A549 (cell line): Measurements from ENCODE around the gene RNF14. TPM values are rescaled to one million over a fixed set of nuclear protein-coding genes. Genes with fewer than 3 reads are reported as not detected.
A peak's percentile ranks its signal among the peaks of the same experiment; 100 is the strongest.

ENCODE experiments used
- ATAC-seq, 2 experiments: fragments of 200-7000 bp in 1 of 2; fragments of >200 bp in 1 of 2; cut with Nextera tagmentation in 1 of 2; cut with Tn5 transposase in 1 of 2; 3 replicates each; pipeline versions ENCODE4 v1.8.0 to v1.9.1; 2018 to 2020; ENCODE audit warnings: mild to moderate bottlenecking in 1 of 2, moderate library complexity in 1 of 2
- CTCF ChIA-PET: fragments of 300-600 bp; sonication (Branson Sonifier 250); formaldehyde crosslinking; extraction: SDS; loops from one replicate; lab custom pipeline; 2021; ENCODE audit warnings: antibody characterized with exemption, inconsistent platforms; lab: Yijun Ruan, JAX
- POLR2A ChIA-PET: fragments of 350-600 bp; formaldehyde crosslinking; extraction: SDS; loops from one replicate; lab custom pipeline; 2021; ENCODE audit warnings: antibody characterized with exemption, inconsistent platforms; lab: Yijun Ruan, JAX
- DNase-seq, 2 experiments: peaks; one replicate each; pipeline versions ENCODE4 v3.0.0 to v3.0.0-alpha.2; 2011 to 2016; ENCODE audit warnings: low read depth in 1 of 2, low spot score in 1 of 2
- FAIRE-seq: peaks from 2 replicates; lab custom pipeline; 2011; peaks lifted over from hg19 to GRCh38; lab: Jason Lieb, UNC
- H3K27ac ChIP-seq, 2 experiments: fragments of >200 bp; sonication (Bioruptor Twin); formaldehyde crosslinking; 3 replicates each; pipeline ENCODE4 v1.5.1; 2016 to 2017
- H3K4me1 ChIP-seq: fragments of >200 bp; sonication (Bioruptor Twin); formaldehyde crosslinking; 3 replicates; pipeline ENCODE4 v1.6.1; 2016
- H3K4me2 ChIP-seq: fragments of >200 bp; sonication (Bioruptor Twin); formaldehyde crosslinking; 3 replicates; pipeline ENCODE4 v1.6.1; 2016
- H3K4me3 ChIP-seq: fragments of >200 bp; sonication (Bioruptor Twin); formaldehyde crosslinking; 3 replicates; pipeline ENCODE4 v1.5.1; 2016
- H3K9me3 ChIP-seq: fragments of >200 bp; sonication (Bioruptor Twin); formaldehyde crosslinking; 3 replicates; pipeline ENCODE4 v1.6.1; 2016
- ATOH8 ChIP-seq: fragments of 250-450 bp; sonication (Bioruptor Pico); IDR thresholded peaks from 2 replicates; pipeline ENCODE4 v1.5.0; 2020; ENCODE audit warnings: low read depth, mild to moderate bottlenecking, moderate library complexity
- CBX2 ChIP-seq: fragments of 200-600 bp; sonication (generic); IDR thresholded peaks from 2 replicates; pipeline ENCODE4 v1.6.1; 2016; ENCODE audit warnings: low read depth, mild to moderate bottlenecking, borderline replicate concordance
- CBX8 ChIP-seq: fragments of 200-600 bp; sonication (generic); IDR thresholded peaks from 2 replicates; pipeline ENCODE4 v1.6.1; 2016
- CEBPB ChIP-seq, 2 experiments: fragments of >200 bp in 1 of 2; sonication (Bioruptor Twin) in 1 of 2; formaldehyde crosslinking in 1 of 2; IDR thresholded peaks; 2 replicates each; pipeline ENCODE4 v1.6.1; 2012 to 2016
- EP300 ChIP-seq, 2 experiments: fragments of >200 bp; sonication (Bioruptor Twin); formaldehyde crosslinking; IDR thresholded peaks; 2 replicates in 1 of 2; 3 replicates in 1 of 2; pipeline ENCODE4 v1.6.1; 2016 to 2017
- ESRRA ChIP-seq: fragments of 150-350 bp; IDR thresholded peaks from 2 replicates; pipeline ENCODE4 v1.6.1; 2014; ENCODE audit warnings: mild to moderate bottlenecking, low read length, borderline replicate concordance
- FOSL2 ChIP-seq, 2 experiments: fragments of 450-650 bp in 1 of 2; fragments of >200 bp in 1 of 2; sonication (Bioruptor Twin) in 1 of 2; formaldehyde crosslinking; IDR thresholded peaks; 2 replicates each; pipeline versions ENCODE4 v1.5.0 to v1.6.1; 2016 to 2020; ENCODE audit warnings: mild to moderate bottlenecking in 1 of 2, moderate library complexity in 1 of 2
- FOXS1 ChIP-seq: fragments of 250-450 bp; sonication (Bioruptor Pico); IDR thresholded peaks from 2 replicates; pipeline ENCODE4 v1.5.0; 2020; ENCODE audit warnings: mild to moderate bottlenecking, moderate library complexity
- GATA3 ChIP-seq: IDR thresholded peaks from 2 replicates; pipeline ENCODE4 v1.6.1; 2012; ENCODE audit warnings: borderline replicate concordance
- HEYL ChIP-seq: fragments of 250-450 bp; sonication (Bioruptor Pico); IDR thresholded peaks from 2 replicates; pipeline ENCODE4 v1.8.0; 2021; ENCODE audit warnings: mild to moderate bottlenecking, moderate library complexity
- JUN ChIP-seq, 2 experiments: fragments of >200 bp; sonication (Bioruptor Twin); formaldehyde crosslinking; IDR thresholded peaks; 2 replicates in 1 of 2; 3 replicates in 1 of 2; pipeline ENCODE4 v1.6.1; 2016 to 2017
- JUNB ChIP-seq: fragments of >200 bp; sonication (Bioruptor Twin); formaldehyde crosslinking; IDR thresholded peaks from 2 replicates; pipeline ENCODE4 v1.6.1; 2016
- KDM1A ChIP-seq: fragments of 200-600 bp; sonication (generic); IDR thresholded peaks from 2 replicates; pipeline ENCODE4 v1.6.1; 2016; ENCODE audit warnings: low read depth, mild to moderate bottlenecking
- KDM5A ChIP-seq: fragments of 200-600 bp; sonication (generic); IDR thresholded peaks from 2 replicates; pipeline ENCODE4 v1.6.1; 2016; ENCODE audit warnings: antibody characterized with exemption, mild to moderate bottlenecking
- MAZ ChIP-seq: fragments of 150-350 bp; IDR thresholded peaks from 2 replicates; pipeline ENCODE4 v1.6.1; 2014; ENCODE audit warnings: antibody characterized with exemption, low read depth, low read length, borderline replicate concordance
- MYC ChIP-seq: IDR thresholded peaks from 2 replicates; pipeline ENCODE4 v1.6.1; 2012; ENCODE audit warnings: mild to moderate bottlenecking, inconsistent platforms, low read length, improper control_type of control experiment, borderline replicate concordance
- NR3C1 ChIP-seq: fragments of >200 bp; sonication (Bioruptor Twin); formaldehyde crosslinking; IDR thresholded peaks from 3 replicates; pipeline ENCODE4 v1.6.1; 2017
- PHF8 ChIP-seq: fragments of 200-600 bp; sonication (generic); IDR thresholded peaks from 2 replicates; pipeline ENCODE4 v1.6.1; 2016; ENCODE audit warnings: low read depth, mild to moderate bottlenecking, antibody characterized with exemption, moderate library complexity, borderline replicate concordance
- POLR2A ChIP-seq: IDR thresholded peaks from 2 replicates; pipeline ENCODE4 v1.6.1; 2012; ENCODE audit warnings: mild to moderate bottlenecking, low read length
- POLR2AphosphoS2 ChIP-seq: conservative IDR thresholded peaks from 2 replicates; pipeline ENCODE4 v1.6.1; 2012; ENCODE audit warnings: low read length, improper control_type of control experiment, inconsistent platforms
- RCOR1 ChIP-seq: fragments of 150-350 bp; IDR thresholded peaks from 2 replicates; pipeline ENCODE4 v1.6.1; 2014; ENCODE audit warnings: antibody characterized with exemption, low read length, low read depth
- RFX5 ChIP-seq: fragments of 450-650 bp; IDR thresholded peaks from 2 replicates; pipeline ENCODE4 v1.7.1; 2014; ENCODE audit warnings: antibody characterized with exemption, mild to moderate bottlenecking, moderate library complexity
- RNF2 ChIP-seq: fragments of 200-600 bp; sonication (generic); IDR thresholded peaks from 2 replicates; pipeline ENCODE4 v1.6.1; 2016; ENCODE audit warnings: low read depth, mild to moderate bottlenecking, antibody characterized with exemption, moderate library complexity, borderline replicate concordance
- TP53 ChIP-seq: fragments of 250-450 bp; sonication (Bioruptor Pico); IDR thresholded peaks from 2 replicates; pipeline ENCODE4 v1.5.0; 2021; ENCODE audit warnings: mild to moderate bottlenecking, moderate library complexity
- WGBS: methylation state at CpG from one replicate; pipeline ENCODE4 v1.1.6; 2017; ENCODE audit errors: missing lambda C conversion rate; 5-methylcytosine and 5-hydroxymethylcytosine counted together
- polyA plus RNA-seq, 4 experiments: library from polyadenylated mRNA; depleted of rRNA in 3 of 4; stranded (reverse); fragments of >200 nt; fragmentation: RNase III in 1 of 4; extraction: RNeasy Plus Mini Kit Qiagen cat#74134 plus additional on column Dnase treatment in 1 of 4; gene quantifications; 2 replicates in 3 of 4; 3 replicates in 1 of 4; pipeline ENCODE4 v1.2.3, GENCODE V29; 2011 to 2017
- TF ChIP-seq, protein P1 (sequence below): fragments of 250-450 bp; sonication (Bioruptor Pico); IDR thresholded peaks from 2 replicates; pipeline ENCODE4 v1.5.0; 2021; ENCODE audit warnings: mild to moderate bottlenecking, moderate library complexity, borderline replicate concordance
- TF ChIP-seq, protein P2 (sequence below): IDR thresholded peaks from 2 replicates; pipeline ENCODE4 v1.6.1; 2012
- TF ChIP-seq, protein P3 (sequence below): fragments of >200 bp; sonication (Bioruptor Twin); formaldehyde crosslinking; IDR thresholded peaks from 3 replicates; pipeline ENCODE4 v1.6.1; 2016

The RNF14 gene
- polyA plus RNA-seq, 2 of the 4 experiments (the other 2 are of a cell fraction) = 43.2 to 47.4 TPM

DNA sequence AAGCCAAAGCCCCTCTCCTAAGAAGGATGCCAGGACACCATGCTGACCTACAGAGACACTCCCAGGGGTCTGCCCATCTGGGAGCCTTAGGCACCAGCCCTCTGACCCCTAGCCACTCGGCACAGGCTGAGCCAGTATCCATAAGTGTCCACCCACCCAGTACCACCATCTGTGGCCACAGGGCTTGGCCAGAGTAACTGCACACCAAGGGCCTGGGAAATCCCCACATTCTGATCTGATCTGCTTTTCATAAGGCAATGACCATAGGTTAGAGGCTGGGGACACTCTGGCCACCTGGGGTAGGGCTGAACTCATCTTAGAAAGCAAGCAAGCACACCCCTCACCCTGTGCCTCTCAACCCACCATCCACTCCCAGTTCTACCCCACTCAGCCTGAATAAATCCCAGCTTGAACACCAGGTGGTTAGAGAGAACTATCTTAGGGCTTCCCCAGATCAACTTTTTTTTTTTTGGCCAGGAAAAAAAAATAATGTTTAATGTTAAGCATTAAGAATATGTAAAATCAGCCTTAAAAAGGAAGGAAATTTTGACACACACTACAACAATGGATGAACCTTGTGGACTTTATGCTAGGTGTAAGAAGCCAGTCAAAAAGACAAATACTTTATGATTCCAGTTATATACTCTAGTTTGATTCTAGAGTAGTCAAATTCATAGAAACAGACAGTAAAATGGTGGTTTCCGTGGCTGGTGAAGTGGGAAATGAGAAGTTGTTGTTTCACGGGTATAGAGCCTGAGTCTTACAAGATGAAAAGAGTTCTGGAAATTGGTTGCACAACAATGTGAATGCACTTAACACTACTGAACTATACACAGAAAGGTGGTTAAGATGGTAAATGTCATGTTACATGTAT is 37.7 kb downstream of the RNF14 start:
- no peak for FAIRE-seq
- no peaks in the 10 kb centered on the region for H3K9me3 ChIP-seq
- CTCF ChIA-PET = interaction anchor here (0.6 to 13.0 kb wide), 6 partner anchors 8 to 545 kb away, joined by 3 to 97 read pairs (median 4); partner anchors contain the start of gene RNF14
- no peak overlapping the region for H3K4me2 ChIP-seq
- TF ChIP-seq, protein P1, sequence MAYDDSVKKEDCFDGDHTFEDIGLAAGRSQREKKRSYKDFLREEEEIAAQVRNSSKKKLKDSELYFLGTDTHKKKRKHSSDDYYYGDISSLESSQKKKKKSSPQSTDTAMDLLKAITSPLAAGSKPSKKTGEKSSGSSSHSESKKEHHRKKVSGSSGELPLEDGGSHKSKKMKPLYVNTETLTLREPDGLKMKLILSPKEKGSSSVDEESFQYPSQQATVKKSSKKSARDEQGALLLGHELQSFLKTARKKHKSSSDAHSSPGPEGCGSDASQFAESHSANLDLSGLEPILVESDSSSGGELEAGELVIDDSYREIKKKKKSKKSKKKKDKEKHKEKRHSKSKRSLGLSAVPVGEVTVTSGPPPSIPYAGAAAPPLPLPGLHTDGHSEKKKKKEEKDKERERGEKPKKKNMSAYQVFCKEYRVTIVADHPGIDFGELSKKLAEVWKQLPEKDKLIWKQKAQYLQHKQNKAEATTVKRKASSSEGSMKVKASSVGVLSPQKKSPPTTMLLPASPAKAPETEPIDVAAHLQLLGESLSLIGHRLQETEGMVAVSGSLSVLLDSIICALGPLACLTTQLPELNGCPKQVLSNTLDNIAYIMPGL (CRISPR knock-in tag) = no peak
- TF ChIP-seq NR3C1 (no peak), MYC (no peak), EP300 (IDR thresholded peaks at IDR 0.05) (no peak), RNF2 (no peak), CEBPB (IDR thresholded peaks at IDR 0.05) (no peak), FOXS1 (CRISPR knock-in tag) (no peak), MAZ (no peak), JUN (IDR thresholded peaks at IDR 0.05) (no peak), POLR2A (no peak), POLR2AphosphoS2 (no peak), HEYL (no peak), CBX8 (no peak), RCOR1 (no peak), CBX2 (no peak), JUNB (no peak), TP53 (CRISPR knock-in tag) (no peak)
- TF ChIP-seq, protein P2, sequence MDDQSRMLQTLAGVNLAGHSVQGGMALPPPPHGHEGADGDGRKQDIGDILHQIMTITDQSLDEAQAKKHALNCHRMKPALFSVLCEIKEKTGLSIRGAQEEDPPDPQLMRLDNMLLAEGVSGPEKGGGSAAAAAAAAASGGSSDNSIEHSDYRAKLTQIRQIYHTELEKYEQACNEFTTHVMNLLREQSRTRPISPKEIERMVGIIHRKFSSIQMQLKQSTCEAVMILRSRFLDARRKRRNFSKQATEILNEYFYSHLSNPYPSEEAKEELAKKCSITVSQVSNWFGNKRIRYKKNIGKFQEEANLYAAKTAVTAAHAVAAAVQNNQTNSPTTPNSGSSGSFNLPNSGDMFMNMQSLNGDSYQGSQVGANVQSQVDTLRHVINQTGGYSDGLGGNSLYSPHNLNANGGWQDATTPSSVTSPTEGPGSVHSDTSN = no peak
- TF ChIP-seq, all 56 proteins: peak for 0
- Histone ChIP-seq H3K4me1 (no peaks in the 10 kb centered on the region; the same call in 2 of the 3 replicates), H3K4me3 (no peak overlapping the region), H3K27ac (no peak overlapping the region)
- WGBS = 92% methylated on average over 2 of the region's 3 CpGs
- POLR2A ChIA-PET = no interaction called here
- DNase-seq = no peak
- ATAC-seq = peak in 1 of 2 experiments; percentile 34; a peak in 3 of 6 replicates

DNA sequence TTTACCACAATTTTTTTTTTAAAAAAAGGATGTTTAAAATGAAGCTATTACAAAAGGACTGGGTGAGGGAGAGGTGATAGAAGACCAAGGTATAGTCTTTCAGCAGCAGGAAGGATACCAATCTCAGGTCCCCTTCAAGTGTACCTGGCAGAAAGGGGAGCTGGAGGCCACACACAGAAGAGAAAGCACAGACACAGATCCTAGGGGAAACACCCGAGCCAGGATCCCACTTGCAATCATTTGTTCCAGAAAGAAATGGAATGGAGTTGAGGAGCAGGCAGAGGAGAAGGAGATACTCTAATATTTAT is 38.3 kb downstream of the RNF14 start:
- CTCF ChIA-PET = interaction anchor here (0.5 to 13.0 kb wide), 6 partner anchors 9 to 388 kb away, joined by 3 to 97 read pairs (median 4); partner anchors contain the start of gene RNF14
- WGBS = 84% methylated on average over 1 of the region's 1 CpG
- DNase-seq (no peak), ATAC-seq (no peak), FAIRE-seq (no peak)
- Histone ChIP-seq H3K9me3 (no peaks in the 10 kb centered on the region), H3K4me3 (no peak overlapping the region), H3K4me1 (peaks cover 4% of the 10 kb centered on the region; the same call in 1 of the 3 replicates), H3K27ac (no peak overlapping the region), H3K4me2 (no peak overlapping the region)
- POLR2A ChIA-PET = no interaction called here
- no peak for TF ChIP-seq KDM1A
- no peak for TF ChIP-seq ATOH8 (CRISPR knock-in tag)
- TF ChIP-seq FOXS1 (CRISPR knock-in tag) = no peak
- TF ChIP-seq RCOR1 = no peak
- no peak for TF ChIP-seq ESRRA
- no peak for TF ChIP-seq PHF8
- TF ChIP-seq, protein P3, sequence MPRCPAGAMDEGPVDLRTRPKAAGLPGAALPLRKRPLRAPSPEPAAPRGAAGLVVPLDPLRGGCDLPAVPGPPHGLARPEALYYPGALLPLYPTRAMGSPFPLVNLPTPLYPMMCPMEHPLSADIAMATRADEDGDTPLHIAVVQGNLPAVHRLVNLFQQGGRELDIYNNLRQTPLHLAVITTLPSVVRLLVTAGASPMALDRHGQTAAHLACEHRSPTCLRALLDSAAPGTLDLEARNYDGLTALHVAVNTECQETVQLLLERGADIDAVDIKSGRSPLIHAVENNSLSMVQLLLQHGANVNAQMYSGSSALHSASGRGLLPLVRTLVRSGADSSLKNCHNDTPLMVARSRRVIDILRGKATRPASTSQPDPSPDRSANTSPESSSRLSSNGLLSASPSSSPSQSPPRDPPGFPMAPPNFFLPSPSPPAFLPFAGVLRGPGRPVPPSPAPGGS = no peak
- no peak for TF ChIP-seq KDM5A
- TF ChIP-seq, protein P1 (CRISPR knock-in tag) = no peak
- no peak for TF ChIP-seq GATA3
- no peak for TF ChIP-seq FOSL2 (IDR thresholded peaks at IDR 0.05)
- TF ChIP-seq FOSL2 (CRISPR knock-in tag; IDR thresholded peaks at IDR 0.05) = no peak
- no peak for TF ChIP-seq MYC
- no peak for TF ChIP-seq RFX5
